Nephron (organoid): ENCODE results near the gene EZH2.

ENCODE experiments used
- H3K27ac Mint-ChIP-seq, 3 experiments: 2 replicates each; pipeline ENCODE4 v1.8.0; 2020; ENCODE audit warnings: mixed read lengths in 3 of 3, mild to moderate bottlenecking in 2 of 3, moderate library complexity in 1 of 3
- H3K27me3 Mint-ChIP-seq: 2 replicates; pipeline ENCODE4 v1.8.0; 2021; ENCODE audit warnings: low read depth, mild to moderate bottlenecking, moderate library complexity, mixed read lengths
- H3K36me3 Mint-ChIP-seq: 2 replicates; pipeline ENCODE4 v1.8.0; 2020; ENCODE audit warnings: low read depth, mixed read lengths
- H3K4me1 Mint-ChIP-seq: 2 replicates; pipeline ENCODE4 v1.8.0; 2020; ENCODE audit warnings: mixed read lengths
- H3K4me3 Mint-ChIP-seq, 3 experiments: 2 replicates each; pipeline ENCODE4 v1.8.0; 2020; ENCODE audit warnings: mild to moderate bottlenecking in 3 of 3, mixed read lengths in 3 of 3, moderate library complexity in 2 of 3
- H3K9me3 Mint-ChIP-seq: 2 replicates; pipeline ENCODE4 v1.8.0; 2020; ENCODE audit warnings: mixed read lengths
- CTCF ChIP-seq, 3 experiments: fragments of 200-600 bp; sonication (generic); IDR thresholded peaks; one replicate each; pipeline ENCODE4 v1.5.0; 2021; ENCODE audit warnings: antibody characterized with exemption in 3 of 3; ENCODE audit not compliant: unreplicated experiment in 3 of 3

The EZH2 gene

GRCh38 chr7:148915211-148915610 lies 31.1 kb upstream of the EZH2 start:
- Mint-ChIP-seq H3K9me3 (no peaks in the 10 kb centered on the region), H3K27me3 (peaks cover 12% of the 10 kb centered on the region), H3K27ac (no peak overlapping the region), H3K4me3 (no peak overlapping the region), H3K4me1 (peaks cover 32% of the 10 kb centered on the region), H3K36me3 (no peaks in the 10 kb centered on the region)
- TF ChIP-seq CTCF (IDR thresholded peaks at IDR 0.05; ENCODE audit: unreplicated experiment in 3 of 3) = no peak

- H3K4me1 Mint-ChIP-seq = peaks cover 32% of the 10 kb centered on the region
- H3K27ac Mint-ChIP-seq = peak overlapping the region in 2 of 3 experiments; percentile 5 to 39
- no peaks in the 10 kb centered on the region for H3K36me3 Mint-ChIP-seq
- no peaks in the 10 kb centered on the region for H3K9me3 Mint-ChIP-seq
- TF ChIP-seq CTCF (IDR thresholded peaks at IDR 0.05; ENCODE audit: unreplicated experiment in 3 of 3) = no peak
- H3K27me3 Mint-ChIP-seq = peaks cover 20% of the 10 kb centered on the region
- peak overlapping the region in 1 of 3 experiments; percentile 53 for H3K4me3 Mint-ChIP-seq
Measured at GRCh38 chr7:148914208-148914777, 30.2 kb upstream of the EZH2 start.

- H3K4me1 Mint-ChIP-seq = peaks cover 27% of the 10 kb centered on the region
- no peak for TF ChIP-seq CTCF (IDR thresholded peaks at IDR 0.05; ENCODE audit: unreplicated experiment in 3 of 3)
- H3K4me3 Mint-ChIP-seq = no peak overlapping the region
- no peaks in the 10 kb centered on the region for H3K36me3 Mint-ChIP-seq
- H3K9me3 Mint-ChIP-seq = no peaks in the 10 kb centered on the region
- H3K27me3 Mint-ChIP-seq = peaks cover 32% of the 10 kb centered on the region
- H3K27ac Mint-ChIP-seq = peak overlapping the region in 1 of 3 experiments; percentile 57
Measured at GRCh38 chr7:148912758-148913541, 28.9 kb upstream of the EZH2 start.

GRCh38 chr7:148912151-148912550 lies 28.1 kb upstream of the EZH2 start:
- Mint-ChIP-seq H3K4me1 (peaks cover 27% of the 10 kb centered on the region), H3K36me3 (no peaks in the 10 kb centered on the region), H3K4me3 (no peak overlapping the region), H3K27ac (no peak overlapping the region), H3K9me3 (no peaks in the 10 kb centered on the region), H3K27me3 (peaks cover 36% of the 10 kb centered on the region)
- no peak for TF ChIP-seq CTCF (IDR thresholded peaks at IDR 0.05; ENCODE audit: unreplicated experiment in 3 of 3)

GRCh38 chr7:148911626-148912025 lies 27.5 kb upstream of the EZH2 start:
- no peaks in the 10 kb centered on the region for H3K36me3 Mint-ChIP-seq
- TF ChIP-seq CTCF (IDR thresholded peaks at IDR 0.05; ENCODE audit: unreplicated experiment in 3 of 3) = no peak
- H3K4me1 Mint-ChIP-seq = peaks cover 24% of the 10 kb centered on the region
- H3K27ac Mint-ChIP-seq = no peak overlapping the region
- no peak overlapping the region for H3K4me3 Mint-ChIP-seq
- peaks cover 36% of the 10 kb centered on the region for H3K27me3 Mint-ChIP-seq
- H3K9me3 Mint-ChIP-seq = no peaks in the 10 kb centered on the region

- no peak for TF ChIP-seq CTCF (IDR thresholded peaks at IDR 0.05; ENCODE audit: unreplicated experiment in 3 of 3)
- Mint-ChIP-seq H3K4me3 (no peak overlapping the region), H3K27me3 (peaks cover 36% of the 10 kb centered on the region), H3K9me3 (no peaks in the 10 kb centered on the region), H3K4me1 (peaks cover 15% of the 10 kb centered on the region), H3K27ac (no peak overlapping the region), H3K36me3 (no peaks in the 10 kb centered on the region)
Measured at GRCh38 chr7:148909568-148909967, 25.5 kb upstream of the EZH2 start.
